Loucy (cell line): ENCODE data around the gene ZNF608.

ENCODE experiments used
- CTCF ChIP-seq: fragments of 200-600 bp; sonication (generic); conservative IDR thresholded peaks from 2 replicates; pipeline ENCODE4 v1.5.1; 2014; ENCODE audit warnings: mild to moderate bottlenecking, antibody characterized with exemption, low read length
- EZH2phosphoT487 ChIP-seq: fragments of 200-600 bp; IDR thresholded peaks from 2 replicates; pipeline ENCODE4 v1.6.1; 2018; ENCODE audit warnings: antibody characterized with exemption, mild to moderate bottlenecking, moderate library complexity, borderline replicate concordance

DNA sequence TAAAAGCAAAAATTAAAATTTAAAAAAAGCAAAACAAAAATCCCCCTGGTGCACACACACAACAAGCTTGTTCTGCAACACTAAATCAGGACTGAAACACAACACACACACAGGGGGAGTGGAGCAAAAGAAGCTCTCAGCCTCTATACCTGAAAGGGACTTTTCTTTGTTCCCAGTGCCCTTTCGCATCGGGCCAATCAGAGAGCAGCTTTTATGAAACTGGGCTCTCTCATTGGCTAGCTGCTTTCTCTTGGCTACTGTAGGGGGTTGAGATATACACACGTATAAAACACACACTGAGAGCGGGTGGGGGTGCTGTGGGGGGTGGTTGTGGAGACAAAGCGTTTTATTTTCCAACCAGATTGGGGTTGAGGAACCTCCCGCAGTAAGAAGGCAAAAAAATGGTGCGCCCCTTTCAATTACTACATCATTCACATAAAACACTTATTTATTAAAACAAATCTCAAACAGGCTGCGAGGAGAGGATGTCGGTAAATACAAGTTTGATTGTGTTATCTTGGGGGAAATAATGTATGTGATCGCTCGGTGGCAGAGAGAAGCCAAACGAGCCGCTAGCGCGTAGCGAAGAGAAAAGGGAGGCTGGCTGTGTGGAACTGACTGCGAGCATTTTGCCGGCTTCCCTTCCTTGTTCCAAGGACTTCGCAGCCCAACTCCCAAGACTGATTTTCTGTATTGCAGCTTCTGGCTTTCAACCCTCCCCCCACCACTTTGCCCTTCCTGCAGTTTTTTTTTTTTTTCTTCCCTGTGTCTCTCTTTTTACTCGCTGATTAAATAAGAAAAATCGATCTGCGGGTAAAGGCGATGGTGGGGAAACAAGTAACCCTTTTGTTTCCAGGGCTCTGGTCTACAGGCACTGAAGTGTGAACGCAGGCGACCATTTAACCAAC, 2.5 kb upstream of the ZNF608 start:
- TF ChIP-seq CTCF: no peak
- no peak for TF ChIP-seq EZH2phosphoT487
